GM12878 (cell line): Measurements from ENCODE around the gene FRMPD2. TPM values are rescaled to one million over a fixed set of nuclear protein-coding genes. Genes with fewer than 3 reads are reported as not detected.

Experiments used
- ATAC-seq: fragments of 200-7000 bp; cut with Tn5 transposase; 3 replicates; pipeline ENCODE4 v1.9.1; 2020; ENCODE audit warnings: mild to moderate bottlenecking, moderate library complexity
- BruUV-seq: library from RNA; stranded (reverse); fragments of 400-500 nt; replicated peaks from 2 replicates; lab custom pipeline; 2021; lab: Mats Ljungman, UMichigan
- CTCF ChIA-PET: fragments of 300-600 bp; sonication (Branson Sonifier 250); formaldehyde crosslinking; extraction: SDS; loops from one replicate; lab custom pipeline; 2021; ENCODE audit warnings: inconsistent platforms; lab: Yijun Ruan, JAX
- POLR2A ChIA-PET: fragments of 350-600 bp; formaldehyde crosslinking; extraction: SDS; loops from one replicate; lab custom pipeline; 2021; ENCODE audit warnings: inconsistent platforms; lab: Charles Lee
- RAD21 ChIA-PET: fragments of 300-600 bp; sonication (Branson Sonifier 250); formaldehyde crosslinking; loops from one replicate; lab custom pipeline; 2023; ENCODE audit warnings: antibody characterized with exemption; ENCODE audit not compliant: unreplicated experiment; lab: Charles Lee
- SMC1A ChIA-PET: fragments of 300-600 bp; sonication (Branson Sonifier 250); formaldehyde crosslinking; loops from one replicate; lab custom pipeline; 2023; ENCODE audit not compliant: unreplicated experiment, uncharacterized antibody; lab: Charles Lee
- DNase-seq: peaks from one replicate; pipeline ENCODE4 v3.0.0-alpha.2; 2011; ENCODE audit warnings: low read depth, low spot score
- FAIRE-seq: peaks from 3 replicates; lab custom pipeline; 2011; peaks lifted over from hg19 to GRCh38; lab: Jason Lieb, UNC
- H2AFZ ChIP-seq: 2 replicates; pipeline ENCODE4 v1.6.0; 2011; ENCODE audit warnings: low read depth, low read length, control low read depth; ENCODE audit not compliant: control insufficient read depth
- H3K27ac ChIP-seq: 2 replicates; pipeline ENCODE4 v1.5.1; 2011; ENCODE audit warnings: control low read depth; ENCODE audit not compliant: control insufficient read depth, insufficient read depth
- H3K27me3 ChIP-seq, 2 experiments: replicated peaks in 1 of 2; 2 replicates each; pipeline versions ENCODE4 v1.6.0 to v1.6.1; 2011; ENCODE audit warnings: low read length in 1 of 2; ENCODE audit not compliant: control insufficient read depth in 2 of 2, insufficient read depth in 2 of 2
- H3K36me3 ChIP-seq, 2 experiments: 2 replicates each; pipeline ENCODE4 v1.5.1; 2011; ENCODE audit warnings: low read length in 1 of 2; ENCODE audit not compliant: control insufficient read depth in 2 of 2, insufficient read depth in 2 of 2
- H3K4me1 ChIP-seq: 2 replicates; pipeline ENCODE4 v1.6.1; 2011; ENCODE audit warnings: mild to moderate bottlenecking, low read length, moderate library complexity, mixed read lengths; ENCODE audit not compliant: control insufficient read depth, insufficient read depth
- H3K4me2 ChIP-seq: 2 replicates; pipeline ENCODE4 v1.6.0; 2011; ENCODE audit warnings: control low read depth; ENCODE audit not compliant: control insufficient read depth, insufficient read depth
- H3K4me3 ChIP-seq: fragments of 200-600 bp; sonication (generic); 2 replicates; pipeline ENCODE4 v1.5.1; 2016
- H3K79me2 ChIP-seq: 2 replicates; pipeline ENCODE4 v1.6.0; 2011; ENCODE audit warnings: low read length; ENCODE audit not compliant: control insufficient read depth, insufficient read depth
- H3K9ac ChIP-seq: 2 replicates; pipeline ENCODE4 v1.8.0; 2011; ENCODE audit warnings: low read length, control low read depth, mixed read lengths; ENCODE audit not compliant: control insufficient read depth, insufficient read depth
- H3K9me3 ChIP-seq: replicated peaks from 3 replicates; pipeline ENCODE4 v1.5.1; 2011; ENCODE audit warnings: mild to moderate bottlenecking, low read length; ENCODE audit not compliant: control insufficient read depth, insufficient read depth
- H4K20me1 ChIP-seq: 2 replicates; pipeline ENCODE4 v1.6.0; 2011; ENCODE audit not compliant: control insufficient read depth, insufficient read depth
- HDAC6 ChIP-seq: fragments of 200-600 bp; sonication (generic); IDR thresholded peaks from one replicate; pipeline ENCODE4 v1.8.0; 2017; ENCODE audit warnings: antibody characterized with exemption; ENCODE audit not compliant: unreplicated experiment
- IRF5 ChIP-seq: fragments of 450-650 bp; IDR thresholded peaks from 2 replicates; pipeline ENCODE4 v1.6.1; 2017; ENCODE audit warnings: borderline replicate concordance
- PML ChIP-seq: IDR thresholded peaks from 2 replicates; pipeline ENCODE4 v1.6.1; 2012; ENCODE audit warnings: low read length, inconsistent platforms
- POLR2AphosphoS5 ChIP-seq: IDR thresholded peaks from 2 replicates; pipeline ENCODE4 v1.6.1; 2011; ENCODE audit warnings: mild to moderate bottlenecking, low read length, inconsistent platforms
- RELA ChIP-seq: fragments of 450-650 bp; IDR thresholded peaks from 2 replicates; pipeline ENCODE4 v1.8.0; 2014; ENCODE audit warnings: borderline replicate concordance; ENCODE audit not compliant: partially characterized antibody
- SMC3 ChIP-seq: IDR thresholded peaks from 2 replicates; pipeline ENCODE4 v1.6.1; 2011; ENCODE audit warnings: low read length, improper control_type of control experiment, borderline replicate concordance
- WRNIP1 ChIP-seq: IDR thresholded peaks from 2 replicates; pipeline ENCODE4 v1.6.1; 2011; ENCODE audit warnings: low read depth, low read length, improper control_type of control experiment, borderline replicate concordance
- WGBS: methylation state at CpG from one replicate; pipeline ENCODE4 v1.1.6; 2016; ENCODE audit warnings: low lambda C conversion rate; ENCODE audit not compliant: insufficient replicate concordance, insufficient coverage; ENCODE audit errors: missing lambda C conversion rate; 5-methylcytosine and 5-hydroxymethylcytosine counted together
- in situ Hi-C: fragments of 300-500 bp; cut with MboI; formaldehyde crosslinking; loops from 9 replicates; pipeline ENCODE4 v1.14.3; 2018; ENCODE audit warnings: mixed read lengths
- intact Hi-C: fragments of 100-400 bp; cut with micrococcal nuclease; formaldehyde crosslinking; loops from one replicate; pipeline ENCODE4 v1.14.2; 2022; ENCODE audit not compliant: unreplicated experiment
- polyA plus RNA-seq, 11 experiments: library from polyadenylated mRNA; depleted of rRNA in 4 of 11; unstranded in 6 of 11; stranded (reverse) in 5 of 11; fragments of >200 nt; fragmentation: Nextera tagmentation in 4 of 11; fragmentation: Illumina TruSeq in 1 of 11; extraction: Ambion mirVana in 4 of 11; extraction: Trizol in 1 of 11; gene quantifications; 1 replicate in 1 of 11; 2 replicates in 10 of 11; pipeline versions ENCODE4 v1.2.1 to v1.2.3, GENCODE V29; 2011 to 2016; ENCODE audit warnings: inconsistent platforms in 2 of 11, missing spikeins in 2 of 11, low read depth in 1 of 11
- total RNA-seq, 4 experiments: library from RNA; depleted of rRNA in 3 of 4; stranded (reverse); fragments of >200 nt in 3 of 4; fragmentation: Illumina TruSeq in 1 of 4; extraction: Trizol in 1 of 4; gene quantifications; 2 replicates each; pipeline versions ENCODE4 v1.2.1 to v1.2.3, GENCODE V29; 2013 to 2021

Gene FRMPD2
- total and polyA plus RNA-seq, 10 of the 15 experiments (the other 5 are each of a cell fraction or from before 2014, with no cell fraction given): 0.38 to 5.7 (median 1.4) TPM

GRCh38 chr10:48271047-48271730 lies 3.3 kb downstream of the FRMPD2 start:
- H3K4me2 ChIP-seq: no peak overlapping the region
- no peaks in the 10 kb centered on the region for H3K36me3 ChIP-seq
- RAD21 ChIA-PET: interaction anchor here (0.6 to 1.6 kb wide), 6 partner anchors 8 to 40 kb away, joined by 3 to 8 read pairs (median 4); no protein-coding TSS in a partner anchor
- H4K20me1 ChIP-seq: no peaks in the 10 kb centered on the region
- POLR2A ChIA-PET: interaction anchor here (1.0 kb wide), 1 partner anchor 12 kb away, joined by 5 read pairs; no protein-coding TSS in a partner anchor
- no peak overlapping the region for H3K4me3 ChIP-seq
- peaks cover 2% of the 10 kb centered on the region; the same call in 1 of the 3 replicates for H3K9me3 ChIP-seq
- H3K27ac ChIP-seq: no peak overlapping the region
- peaks cover 9% of the 10 kb centered on the region for H3K4me1 ChIP-seq
- DNase-seq (no peak), FAIRE-seq (no peak)
- WGBS: 94% methylated on average over 5 of the region's 5 CpGs
- no peaks in the 10 kb centered on the region for H3K27me3 ChIP-seq
- no peak overlapping the region for H2AFZ ChIP-seq
- TF ChIP-seq POLR2AphosphoS5 (no peak), IRF5 (no peak), RELA (no peak), PML (no peak), WRNIP1 (no peak), HDAC6 (no peak), SMC3 (no peak)
- TF ChIP-seq, all 136 proteins: peak for 0
- in situ Hi-C loops: no loop called here
- ATAC-seq: no peak
- no TSS peak for BruUV-seq
- Histone ChIP-seq H3K9ac (no peak overlapping the region), H3K79me2 (no peaks in the 10 kb centered on the region)
- CTCF ChIA-PET: interaction anchor here (1.2 to 1.9 kb wide), 6 partner anchors 13 to 71 kb away, joined by 3 to 10 read pairs (median 3); no protein-coding TSS in a partner anchor
- SMC1A ChIA-PET: interaction anchor here (0.7 to 2.9 kb wide), 12 partner anchors 7 to 413 kb away, joined by 3 to 23 read pairs (median 4); no protein-coding TSS in a partner anchor
- intact Hi-C loops: no loop called here
